H9 (cell line): ENCODE results near the gene AGO3. TPM values are rescaled to one million over a fixed set of nuclear protein-coding genes. Genes with fewer than 3 reads are reported as not detected.

ENCODE experiments used
- DNase-seq: peaks from one replicate; pipeline ENCODE4 v3.0.0-alpha.2; 2017
- H2AFZ ChIP-seq: one replicate; pipeline ENCODE4 v1.6.1; 2013; ENCODE audit warnings: mild to moderate bottlenecking, low read length, control low read depth, moderate library complexity
- H2AK5ac ChIP-seq: 2 replicates; pipeline ENCODE4 v1.6.1; 2013; ENCODE audit warnings: low read length, control low read depth, mixed read lengths; ENCODE audit not compliant: insufficient read length
- H2BK120ac ChIP-seq: one replicate; pipeline ENCODE4 v1.6.1; 2013; ENCODE audit warnings: low read depth, mild to moderate bottlenecking, low read length, control low read depth, inconsistent platforms; ENCODE audit not compliant: poor library complexity, severe bottlenecking
- H2BK12ac ChIP-seq: 2 replicates; pipeline ENCODE4 v1.6.1; 2013; ENCODE audit warnings: low read length, control low read depth, mixed read lengths, low read depth; ENCODE audit not compliant: insufficient read length
- H2BK15ac ChIP-seq: 2 replicates; pipeline ENCODE4 v1.6.1; 2013; ENCODE audit warnings: low read depth, low read length, control low read depth
- H2BK20ac ChIP-seq: one replicate; pipeline ENCODE4 v1.6.1; 2013; ENCODE audit warnings: low read depth, mild to moderate bottlenecking, low read length, control low read depth, inconsistent platforms; ENCODE audit not compliant: poor library complexity, severe bottlenecking
- H2BK5ac ChIP-seq: 2 replicates; pipeline ENCODE4 v1.6.1; 2013; ENCODE audit warnings: low read length, control low read depth, mixed read lengths; ENCODE audit not compliant: insufficient read length
- H3K14ac ChIP-seq: 2 replicates; pipeline ENCODE4 v1.6.1; 2013; ENCODE audit warnings: low read length, control low read depth; ENCODE audit not compliant: insufficient read depth
- H3K18ac ChIP-seq: 2 replicates; pipeline ENCODE4 v1.6.1; 2013; ENCODE audit warnings: low read depth, mild to moderate bottlenecking, mixed read lengths, low read length, control low read depth; ENCODE audit not compliant: insufficient read length
- H3K23ac ChIP-seq: 2 replicates; pipeline ENCODE4 v1.6.1; 2013; ENCODE audit warnings: low read length, control low read depth, mixed read lengths, low read depth; ENCODE audit not compliant: insufficient read length
- H3K23me2 ChIP-seq: 2 replicates; pipeline ENCODE4 v1.6.1; 2013; ENCODE audit warnings: low read depth, mild to moderate bottlenecking, mixed read lengths, low read length, control low read depth; ENCODE audit not compliant: insufficient read length, poor library complexity, severe bottlenecking
- H3K27ac ChIP-seq: 2 replicates; pipeline ENCODE4 v1.5.1; 2013; ENCODE audit warnings: low read length, control low read depth, mixed read lengths, low read depth; ENCODE audit not compliant: insufficient read length
- H3K27me3 ChIP-seq: 2 replicates; pipeline ENCODE4 v1.6.1; 2013; ENCODE audit warnings: low read length, control low read depth, inconsistent platforms; ENCODE audit not compliant: insufficient read depth
- H3K4ac ChIP-seq: 2 replicates; pipeline ENCODE4 v1.6.1; 2013; ENCODE audit warnings: low read depth, mild to moderate bottlenecking, control low read depth, inconsistent platforms, low read length, moderate library complexity
- H3K4me1 ChIP-seq: 2 replicates; pipeline ENCODE4 v1.6.1; 2013; ENCODE audit warnings: low read length, control low read depth, inconsistent platforms; ENCODE audit not compliant: insufficient read depth
- H3K4me2 ChIP-seq: 2 replicates; pipeline ENCODE4 v1.6.1; 2013; ENCODE audit warnings: low read length, control low read depth, mixed read lengths; ENCODE audit not compliant: insufficient read length, insufficient read depth
- H3K56ac ChIP-seq: 2 replicates; pipeline ENCODE4 v1.6.1; 2013; ENCODE audit warnings: low read depth, mild to moderate bottlenecking, mixed read lengths, low read length, control low read depth; ENCODE audit not compliant: insufficient read length
- H3K79me1 ChIP-seq: 2 replicates; pipeline ENCODE4 v1.6.1; 2013; ENCODE audit warnings: low read depth, mild to moderate bottlenecking, moderate library complexity, low read length, control low read depth, inconsistent platforms; ENCODE audit not compliant: insufficient read depth, poor library complexity, severe bottlenecking
- H3K79me2 ChIP-seq: 2 replicates; pipeline ENCODE4 v1.6.1; 2013; ENCODE audit warnings: low read length, control low read depth, inconsistent platforms; ENCODE audit not compliant: insufficient read depth
- H3K9ac ChIP-seq: 2 replicates; pipeline ENCODE4 v1.6.1; 2013; ENCODE audit warnings: low read length, control low read depth, mixed read lengths; ENCODE audit not compliant: insufficient read length; ENCODE audit errors: extremely low read depth
- H3K9me3 ChIP-seq: one replicate; pipeline ENCODE4 v1.6.1; 2013; ENCODE audit warnings: low read depth, low read length, inconsistent platforms; ENCODE audit not compliant: control insufficient read depth
- H3T11ph ChIP-seq: one replicate; pipeline ENCODE4 v1.6.1; 2013; ENCODE audit warnings: mild to moderate bottlenecking, low read length, control low read depth, inconsistent platforms
- H4K20me1 ChIP-seq: one replicate; pipeline ENCODE4 v1.6.1; 2013; ENCODE audit not compliant: control insufficient read depth, insufficient read length, insufficient read depth
- H4K5ac ChIP-seq: 2 replicates; pipeline ENCODE4 v1.6.1; 2013; ENCODE audit warnings: low read depth, mild to moderate bottlenecking, mixed read lengths, low read length, control low read depth; ENCODE audit not compliant: insufficient read length
- H4K8ac ChIP-seq: replicated peaks from 2 replicates; pipeline ENCODE4 v1.6.1; 2013; ENCODE audit warnings: low read length, control low read depth, mixed read lengths, low read depth; ENCODE audit not compliant: insufficient read length
- H4K91ac ChIP-seq: 2 replicates; pipeline ENCODE4 v1.6.1; 2013; ENCODE audit warnings: low read depth, mild to moderate bottlenecking, moderate library complexity, mixed read lengths, low read length, control low read depth; ENCODE audit not compliant: insufficient read length
- H3K27ac Mint-ChIP-seq, 3 experiments: 2 replicates in 2 of 3; 3 replicates in 1 of 3; pipeline ENCODE4 v1.8.0; 2020 to 2021; ENCODE audit warnings: mixed read lengths in 3 of 3, mild to moderate bottlenecking in 1 of 3, moderate library complexity in 1 of 3
- H3K27me3 Mint-ChIP-seq: 2 replicates; pipeline ENCODE4 v1.8.0; 2021; ENCODE audit warnings: low read depth, mild to moderate bottlenecking, moderate library complexity, mixed read lengths
- H3K36me3 Mint-ChIP-seq, 3 experiments: 2 replicates in 2 of 3; 3 replicates in 1 of 3; pipeline ENCODE4 v1.8.0; 2020 to 2021; ENCODE audit warnings: low read depth in 3 of 3, mixed read lengths in 3 of 3; ENCODE audit not compliant: insufficient read depth in 1 of 3
- H3K4me1 Mint-ChIP-seq, 2 experiments: 2 replicates each; pipeline ENCODE4 v1.8.0; 2020; ENCODE audit warnings: mixed read lengths in 2 of 2
- H3K4me3 Mint-ChIP-seq, 2 experiments: 2 replicates in 1 of 2; 3 replicates in 1 of 2; pipeline ENCODE4 v1.8.0; 2020 to 2021; ENCODE audit warnings: mild to moderate bottlenecking in 2 of 2, mixed read lengths in 2 of 2, moderate library complexity in 1 of 2
- H3K9me3 Mint-ChIP-seq, 2 experiments: 2 replicates in 1 of 2; 3 replicates in 1 of 2; pipeline ENCODE4 v1.8.0; 2020; ENCODE audit warnings: mild to moderate bottlenecking in 2 of 2, mixed read lengths in 2 of 2, moderate library complexity in 1 of 2
- WGBS: extraction: QIAGEN DNeasy Blood & Tissue Kit; methylation state at CpG from one replicate; pipeline ENCODE4 v1.1.7; 2013; ENCODE audit warnings: missing lambda C conversion rate, low lambda C conversion rate, mixed read lengths; ENCODE audit not compliant: insufficient read length; ENCODE audit errors: extremely low coverage; 5-methylcytosine and 5-hydroxymethylcytosine counted together
- total RNA-seq: library from RNA; stranded (reverse); gene quantifications from 2 replicates; pipeline ENCODE4 v1.2.1, GENCODE V29; 2021
- TF ChIP-seq, protein P1 (sequence below): fragments of 200-600 bp; sonication (generic); conservative IDR thresholded peaks from 3 replicates; pipeline ENCODE4 v1.8.0; 2021; ENCODE audit warnings: antibody characterized with exemption, mild to moderate bottlenecking

AGO3 gene
- total RNA-seq, 1 experiment from 2014 or later, result 27.0 TPM

GRCh38 chr1:35881850-35882273 is 49.0 kb upstream of the AGO3 start:
- Mint-ChIP-seq H3K27me3 (peaks cover 1% of the 10 kb centered on the region; the same call in 1 of the 2 replicates), H3K9me3 (no peaks in the 10 kb centered on the region), H3K4me3 (peak overlapping the region in 1 of 2 experiments; percentile 78; a peak in 3 of 5 replicates), H3K27ac (no peak overlapping the region), H3K36me3 (no peaks in the 10 kb centered on the region), H3K4me1 (peaks cover 28 to 37% of the 10 kb centered on the region in 2 experiments)
- no peak overlapping the region for H4K5ac ChIP-seq
- no peak overlapping the region for H3T11ph ChIP-seq
- H4K91ac ChIP-seq, result no peak overlapping the region
- H2BK12ac ChIP-seq, result no peak overlapping the region
- H3K56ac ChIP-seq, result no peak overlapping the region
- H2AK5ac ChIP-seq, result no peak overlapping the region
- TF ChIP-seq, protein P1, sequence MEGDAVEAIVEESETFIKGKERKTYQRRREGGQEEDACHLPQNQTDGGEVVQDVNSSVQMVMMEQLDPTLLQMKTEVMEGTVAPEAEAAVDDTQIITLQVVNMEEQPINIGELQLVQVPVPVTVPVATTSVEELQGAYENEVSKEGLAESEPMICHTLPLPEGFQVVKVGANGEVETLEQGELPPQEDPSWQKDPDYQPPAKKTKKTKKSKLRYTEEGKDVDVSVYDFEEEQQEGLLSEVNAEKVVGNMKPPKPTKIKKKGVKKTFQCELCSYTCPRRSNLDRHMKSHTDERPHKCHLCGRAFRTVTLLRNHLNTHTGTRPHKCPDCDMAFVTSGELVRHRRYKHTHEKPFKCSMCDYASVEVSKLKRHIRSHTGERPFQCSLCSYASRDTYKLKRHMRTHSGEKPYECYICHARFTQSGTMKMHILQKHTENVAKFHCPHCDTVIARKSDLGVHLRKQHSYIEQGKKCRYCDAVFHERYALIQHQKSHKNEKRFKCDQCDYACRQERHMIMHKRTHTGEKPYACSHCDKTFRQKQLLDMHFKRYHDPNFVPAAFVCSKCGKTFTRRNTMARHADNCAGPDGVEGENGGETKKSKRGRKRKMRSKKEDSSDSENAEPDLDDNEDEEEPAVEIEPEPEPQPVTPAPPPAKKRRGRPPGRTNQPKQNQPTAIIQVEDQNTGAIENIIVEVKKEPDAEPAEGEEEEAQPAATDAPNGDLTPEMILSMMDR, result no peak
- peaks cover 12% of the 10 kb centered on the region; the same call in 1 of the 2 replicates for H3K79me2 ChIP-seq
- no peak overlapping the region for H4K8ac ChIP-seq
- no peak overlapping the region for H2BK5ac ChIP-seq
- no peaks in the 10 kb centered on the region for H3K9me3 ChIP-seq
- H3K4me2 ChIP-seq, result no peak overlapping the region
- no peak overlapping the region for H3K23ac ChIP-seq
- H3K18ac ChIP-seq, result no peak overlapping the region
- no peak overlapping the region for H3K14ac ChIP-seq
- DNase-seq, result no peak
- no peaks in the 10 kb centered on the region for H4K20me1 ChIP-seq
- no peaks in the 10 kb centered on the region for H3K79me1 ChIP-seq
- no peak overlapping the region for H3K27ac ChIP-seq
- H2BK15ac ChIP-seq, result no peak overlapping the region
- H2AFZ ChIP-seq, result no peak overlapping the region
- H2BK120ac ChIP-seq, result no peak overlapping the region
- H3K4me1 ChIP-seq, result peaks cover 11% of the 10 kb centered on the region
- WGBS, result no CpG with 5 or more reads among the region's 4 CpGs
- H3K4ac ChIP-seq, result no peak overlapping the region
- H2BK20ac ChIP-seq, result no peak overlapping the region
- H3K27me3 ChIP-seq, result no peaks in the 10 kb centered on the region
- H3K23me2 ChIP-seq, result peaks cover 13% of the 10 kb centered on the region
- H3K9ac ChIP-seq, result no peak overlapping the region
